Calu3 (cell line): ENCODE results near the gene SCTR. TPM values are rescaled to one million over a fixed set of nuclear protein-coding genes. Genes with fewer than 3 reads are reported as not detected.

ENCODE experiments used
- BruUV-seq: library from RNA; stranded (reverse); fragments of 400-500 nt; replicated peaks from 2 replicates; lab custom pipeline; 2021; lab: Mats Ljungman, UMichigan
- CTCF ChIA-PET: fragments of 300-600 bp; sonication (Branson Sonifier 250); formaldehyde crosslinking; loops from one replicate; lab custom pipeline; 2022; ENCODE audit warnings: antibody characterized with exemption; lab: Charles Lee
- DNase-seq: peaks from one replicate; pipeline ENCODE4 v3.0.0; 2022
- H3K27ac Mint-ChIP-seq: one replicate; pipeline ENCODE4 v1.8.0; 2022; ENCODE audit warnings: mixed read lengths; ENCODE audit not compliant: unreplicated experiment
- H3K27me3 Mint-ChIP-seq: one replicate; pipeline ENCODE4 v1.8.0; 2022; ENCODE audit warnings: mixed read lengths; ENCODE audit not compliant: unreplicated experiment
- H3K36me3 Mint-ChIP-seq: one replicate; pipeline ENCODE4 v1.8.0; 2022; ENCODE audit warnings: mild to moderate bottlenecking, moderate library complexity, mixed read lengths; ENCODE audit not compliant: insufficient read depth, unreplicated experiment
- H3K4me1 Mint-ChIP-seq: one replicate; pipeline ENCODE4 v1.8.0; 2022; ENCODE audit warnings: mild to moderate bottlenecking, low read depth, mixed read lengths; ENCODE audit not compliant: unreplicated experiment
- H3K4me3 Mint-ChIP-seq: one replicate; pipeline ENCODE4 v1.8.0; 2022; ENCODE audit warnings: mild to moderate bottlenecking, low read depth, moderate library complexity, mixed read lengths; ENCODE audit not compliant: unreplicated experiment
- H3K9me3 Mint-ChIP-seq: one replicate; pipeline ENCODE4 v1.8.0; 2022; ENCODE audit warnings: low read depth, mixed read lengths; ENCODE audit not compliant: unreplicated experiment
- intact Hi-C: fragments of 100-400 bp; cut with micrococcal nuclease; formaldehyde crosslinking; loops from one replicate; pipeline ENCODE4 v1.10.0; 2022; ENCODE audit not compliant: unreplicated experiment
- total RNA-seq: library from RNA; stranded (reverse); gene quantifications from 2 replicates; pipeline ENCODE4 v1.2.3, GENCODE V29; 2022
- TF ChIP-seq, protein P1 (sequence below): fragments of 200-600 bp; IDR thresholded peaks from one replicate; pipeline ENCODE4 v1.8.0; 2022; ENCODE audit warnings: antibody characterized with exemption; ENCODE audit not compliant: unreplicated experiment

SCTR gene
- total RNA-seq, 1 experiment from 2014 or later = 0.85 TPM

GRCh38 chr2:119421304-119421703, 103.0 kb downstream of the SCTR start:
- DNase-seq = no peak
- TF ChIP-seq, protein P1, sequence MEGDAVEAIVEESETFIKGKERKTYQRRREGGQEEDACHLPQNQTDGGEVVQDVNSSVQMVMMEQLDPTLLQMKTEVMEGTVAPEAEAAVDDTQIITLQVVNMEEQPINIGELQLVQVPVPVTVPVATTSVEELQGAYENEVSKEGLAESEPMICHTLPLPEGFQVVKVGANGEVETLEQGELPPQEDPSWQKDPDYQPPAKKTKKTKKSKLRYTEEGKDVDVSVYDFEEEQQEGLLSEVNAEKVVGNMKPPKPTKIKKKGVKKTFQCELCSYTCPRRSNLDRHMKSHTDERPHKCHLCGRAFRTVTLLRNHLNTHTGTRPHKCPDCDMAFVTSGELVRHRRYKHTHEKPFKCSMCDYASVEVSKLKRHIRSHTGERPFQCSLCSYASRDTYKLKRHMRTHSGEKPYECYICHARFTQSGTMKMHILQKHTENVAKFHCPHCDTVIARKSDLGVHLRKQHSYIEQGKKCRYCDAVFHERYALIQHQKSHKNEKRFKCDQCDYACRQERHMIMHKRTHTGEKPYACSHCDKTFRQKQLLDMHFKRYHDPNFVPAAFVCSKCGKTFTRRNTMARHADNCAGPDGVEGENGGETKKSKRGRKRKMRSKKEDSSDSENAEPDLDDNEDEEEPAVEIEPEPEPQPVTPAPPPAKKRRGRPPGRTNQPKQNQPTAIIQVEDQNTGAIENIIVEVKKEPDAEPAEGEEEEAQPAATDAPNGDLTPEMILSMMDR = no peak
- intact Hi-C loops = no loop called here
- no peak overlapping the region for H3K4me3 Mint-ChIP-seq
- no peaks in the 10 kb centered on the region for H3K36me3 Mint-ChIP-seq
- H3K27me3 Mint-ChIP-seq = peaks cover 2% of the 10 kb centered on the region
- CTCF ChIA-PET = no interaction called here
- H3K9me3 Mint-ChIP-seq = peaks cover 6% of the 10 kb centered on the region
- no TSS peak for BruUV-seq
- H3K27ac Mint-ChIP-seq = no peak overlapping the region
- H3K4me1 Mint-ChIP-seq = peaks cover 8% of the 10 kb centered on the region

DNA sequence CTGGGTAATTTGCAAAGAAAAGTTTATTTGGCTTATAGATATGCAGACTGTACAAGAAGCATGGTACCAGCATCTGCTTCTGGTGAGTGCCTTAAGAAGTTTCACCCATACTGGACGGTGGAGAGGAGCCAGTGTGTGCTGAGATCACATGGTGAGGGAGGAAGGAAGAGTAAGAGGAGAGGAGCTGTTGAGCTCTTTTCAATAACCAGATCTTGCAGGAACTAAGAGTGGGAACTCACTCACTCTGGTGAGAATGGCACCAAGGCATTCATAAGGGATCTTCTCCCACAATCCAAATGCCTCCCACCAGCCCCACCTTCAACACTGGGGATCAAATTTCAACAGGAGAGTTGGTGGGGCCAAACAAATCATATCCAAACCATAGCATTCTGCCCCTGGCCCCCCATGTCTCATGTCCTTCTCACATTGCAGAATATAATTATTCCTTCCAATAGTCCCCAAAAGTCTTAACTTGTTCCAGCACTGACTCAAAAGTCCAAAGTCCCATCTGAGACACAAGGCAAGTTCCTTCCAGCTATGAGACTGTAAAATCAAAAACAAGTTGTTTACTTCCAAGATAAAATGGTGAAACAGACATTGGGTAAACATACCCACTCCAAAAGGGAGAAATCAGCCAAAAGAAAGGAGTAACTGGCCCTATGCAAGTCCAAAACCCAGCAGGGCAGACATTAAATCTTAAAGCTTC, 104.3 kb downstream of the SCTR start:
- H3K36me3 Mint-ChIP-seq = no peaks in the 10 kb centered on the region
- CTCF ChIA-PET = interaction anchor here (0.7 to 1.2 kb wide), 2 partner anchors 12 to 46 kb away, joined by 3 to 7 read pairs; partner anchors contain the start of gene TMEM37
- DNase-seq = no peak
- H3K4me3 Mint-ChIP-seq = no peak overlapping the region
- peaks cover 6% of the 10 kb centered on the region for H3K9me3 Mint-ChIP-seq
- H3K27me3 Mint-ChIP-seq = peaks cover 7% of the 10 kb centered on the region
- intact Hi-C loops = no loop called here
- TF ChIP-seq, protein P1 = no peak
- BruUV-seq = no TSS peak
- H3K4me1 Mint-ChIP-seq = no peaks in the 10 kb centered on the region
- H3K27ac Mint-ChIP-seq = no peak overlapping the region

DNA sequence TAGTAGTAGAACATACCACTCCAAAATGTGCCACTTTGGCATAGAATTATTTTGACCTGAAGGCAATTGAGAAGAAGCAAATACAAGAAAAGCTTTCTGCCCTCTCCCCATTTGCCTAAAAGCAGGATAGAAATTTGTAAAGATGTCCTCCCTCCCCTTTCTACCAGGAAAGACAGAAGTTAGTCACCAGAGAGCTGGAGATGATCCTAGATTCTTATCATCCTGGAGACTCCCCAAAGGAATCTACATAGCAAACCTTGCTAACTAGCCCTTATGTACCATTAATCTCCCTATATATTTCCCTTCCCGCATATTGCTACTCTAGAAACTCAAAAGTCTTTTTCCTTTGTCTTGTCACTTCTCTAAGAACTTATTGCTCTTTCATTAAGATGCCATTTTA, 105.2 kb downstream of the SCTR start:
- Mint-ChIP-seq H3K9me3 (peaks cover 6% of the 10 kb centered on the region), H3K36me3 (no peaks in the 10 kb centered on the region), H3K4me3 (no peak overlapping the region), H3K27me3 (peaks cover 7% of the 10 kb centered on the region), H3K27ac (no peak overlapping the region), H3K4me1 (no peaks in the 10 kb centered on the region)
- TF ChIP-seq, protein P1 = no peak
- intact Hi-C loops = no loop called here
- CTCF ChIA-PET = no interaction called here
- BruUV-seq = no TSS peak
- DNase-seq = no peak

DNA sequence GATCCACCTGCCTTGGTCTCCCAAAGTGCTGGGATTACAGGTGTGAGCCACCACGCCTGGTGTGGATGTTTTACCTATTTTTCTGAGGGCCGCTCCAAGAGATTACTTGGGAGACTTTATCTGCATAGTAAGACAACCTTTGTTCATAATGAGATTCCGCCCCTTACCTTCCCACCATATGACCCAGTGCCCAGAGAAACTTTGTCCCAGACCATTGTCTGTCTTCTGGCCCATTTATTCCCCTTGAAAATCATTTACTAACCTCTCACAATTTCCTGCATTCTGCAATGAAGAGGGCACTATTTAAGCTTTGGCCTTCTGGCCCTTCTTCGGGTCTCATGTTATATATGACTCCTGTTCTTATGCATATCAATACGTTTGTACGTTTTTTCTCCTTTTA, 106.4 kb downstream of the SCTR start:
- peaks cover 7% of the 10 kb centered on the region for H3K27me3 Mint-ChIP-seq
- TF ChIP-seq, protein P1 = no peak
- no peak overlapping the region for H3K27ac Mint-ChIP-seq
- peaks cover 6% of the 10 kb centered on the region for H3K9me3 Mint-ChIP-seq
- no peaks in the 10 kb centered on the region for H3K36me3 Mint-ChIP-seq
- no peak overlapping the region for H3K4me3 Mint-ChIP-seq
- intact Hi-C loops = no loop called here
- H3K4me1 Mint-ChIP-seq = no peaks in the 10 kb centered on the region
- CTCF ChIA-PET = interaction anchor here (0.7 kb wide), 1 partner anchor 138 kb away, joined by 4 read pairs; no protein-coding TSS in a partner anchor
- no TSS peak for BruUV-seq
- no peak for DNase-seq
